Mucosa of stomach (tissue), 1 donor: Measurements from ENCODE around the gene FOXK1.

Experiments used
- H3K27me3 ChIP-seq: one replicate; pipeline ENCODE4 v1.7.0; 2013; ENCODE audit warnings: mild to moderate bottlenecking, low read length; ENCODE audit not compliant: control insufficient read depth, insufficient read depth
- H3K36me3 ChIP-seq: one replicate; pipeline ENCODE4 v1.7.0; 2013; ENCODE audit warnings: low read length; ENCODE audit not compliant: control insufficient read depth, insufficient read depth
- H3K4me1 ChIP-seq: one replicate; pipeline ENCODE4 v1.7.0; 2013; ENCODE audit warnings: mild to moderate bottlenecking, low read length; ENCODE audit not compliant: control insufficient read depth, insufficient read depth
- H3K4me3 ChIP-seq: one replicate; pipeline ENCODE4 v1.7.0; 2013; ENCODE audit warnings: low read length
- H3K9ac ChIP-seq: one replicate; pipeline ENCODE4 v1.7.0; 2013; ENCODE audit warnings: mild to moderate bottlenecking, low read length, moderate library complexity
- H3K9me3 ChIP-seq: one replicate; pipeline ENCODE4 v1.7.0; 2013; ENCODE audit warnings: mild to moderate bottlenecking, low read length, moderate library complexity; ENCODE audit not compliant: control insufficient read depth
- donor health status: Pancreatic carcinoma.

Gene FOXK1

GRCh38 chr7:4730276-4730675 lies 48.2 kb downstream of the FOXK1 start:
- no peak overlapping the region for H3K4me3 ChIP-seq
- H3K4me1 ChIP-seq: peaks cover 13% of the 10 kb centered on the region
- H3K9me3 ChIP-seq: no peaks in the 10 kb centered on the region
- no peaks in the 10 kb centered on the region for H3K36me3 ChIP-seq
- no peaks in the 10 kb centered on the region for H3K27me3 ChIP-seq
- no peak overlapping the region for H3K9ac ChIP-seq

- Histone ChIP-seq H3K4me3 (no peak overlapping the region), H3K9ac (no peak overlapping the region), H3K9me3 (no peaks in the 10 kb centered on the region), H3K36me3 (no peaks in the 10 kb centered on the region), H3K4me1 (peaks cover 6% of the 10 kb centered on the region), H3K27me3 (no peaks in the 10 kb centered on the region)
Observed at GRCh38 chr7:4730971-4731370, 48.9 kb downstream of the FOXK1 start.

- H3K27me3 ChIP-seq: no peaks in the 10 kb centered on the region
- H3K9ac ChIP-seq: no peak overlapping the region
- H3K4me3 ChIP-seq: no peak overlapping the region
- no peaks in the 10 kb centered on the region for H3K36me3 ChIP-seq
- H3K9me3 ChIP-seq: no peaks in the 10 kb centered on the region
- H3K4me1 ChIP-seq: no peaks in the 10 kb centered on the region
Observed at GRCh38 chr7:4731803-4732202, 49.7 kb downstream of the FOXK1 start.

GRCh38 chr7:4733936-4734528 lies 51.9 kb downstream of the FOXK1 start:
- Histone ChIP-seq H3K36me3 (no peaks in the 10 kb centered on the region), H3K4me1 (peaks cover 10% of the 10 kb centered on the region), H3K27me3 (no peaks in the 10 kb centered on the region), H3K4me3 (no peak overlapping the region), H3K9ac (no peak overlapping the region), H3K9me3 (no peaks in the 10 kb centered on the region)

GRCh38 chr7:4734587-4735345 lies 52.7 kb downstream of the FOXK1 start:
- H3K9ac ChIP-seq: no peak overlapping the region
- no peak overlapping the region for H3K4me3 ChIP-seq
- H3K27me3 ChIP-seq: no peaks in the 10 kb centered on the region
- H3K4me1 ChIP-seq: peaks cover 17% of the 10 kb centered on the region
- H3K36me3 ChIP-seq: no peaks in the 10 kb centered on the region
- H3K9me3 ChIP-seq: no peaks in the 10 kb centered on the region

DNA sequence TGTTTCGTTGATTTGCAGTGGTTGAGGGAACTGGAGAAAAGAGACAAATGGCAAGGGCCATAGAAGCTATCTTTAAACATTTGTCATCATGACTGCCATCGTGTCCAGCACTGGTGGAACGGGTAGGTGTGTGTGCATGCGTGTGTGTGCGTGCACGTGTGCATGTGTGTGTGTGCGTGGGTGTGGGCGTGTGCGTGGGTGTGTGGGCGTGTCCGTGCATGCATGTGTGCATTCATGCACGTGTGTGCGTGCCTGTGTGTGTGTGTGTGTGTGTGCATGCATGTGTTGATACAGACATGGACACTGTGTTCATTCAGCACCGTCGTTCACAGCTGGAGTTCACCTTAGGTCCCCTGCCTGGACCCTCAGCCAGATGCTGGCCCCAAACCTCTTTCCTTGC lies 55.2 kb downstream of the FOXK1 start:
- H3K4me3 ChIP-seq: no peak overlapping the region
- H3K9me3 ChIP-seq: no peaks in the 10 kb centered on the region
- H3K27me3 ChIP-seq: no peaks in the 10 kb centered on the region
- H3K36me3 ChIP-seq: no peaks in the 10 kb centered on the region
- peaks cover 28% of the 10 kb centered on the region for H3K4me1 ChIP-seq
- no peak overlapping the region for H3K9ac ChIP-seq

GRCh38 chr7:4738711-4739527 lies 56.8 kb downstream of the FOXK1 start:
- Histone ChIP-seq H3K9ac (peak overlapping the region; percentile 11), H3K36me3 (no peaks in the 10 kb centered on the region), H3K4me3 (peak overlapping the region; percentile 35), H3K9me3 (no peaks in the 10 kb centered on the region), H3K27me3 (no peaks in the 10 kb centered on the region), H3K4me1 (peaks cover 43% of the 10 kb centered on the region)

GRCh38 chr7:4739528-4739992 lies 57.5 kb downstream of the FOXK1 start:
- H3K9me3 ChIP-seq: no peaks in the 10 kb centered on the region
- no peak overlapping the region for H3K9ac ChIP-seq
- H3K36me3 ChIP-seq: no peaks in the 10 kb centered on the region
- H3K4me1 ChIP-seq: peaks cover 50% of the 10 kb centered on the region
- H3K27me3 ChIP-seq: no peaks in the 10 kb centered on the region
- H3K4me3 ChIP-seq: peak overlapping the region; percentile 35

DNA sequence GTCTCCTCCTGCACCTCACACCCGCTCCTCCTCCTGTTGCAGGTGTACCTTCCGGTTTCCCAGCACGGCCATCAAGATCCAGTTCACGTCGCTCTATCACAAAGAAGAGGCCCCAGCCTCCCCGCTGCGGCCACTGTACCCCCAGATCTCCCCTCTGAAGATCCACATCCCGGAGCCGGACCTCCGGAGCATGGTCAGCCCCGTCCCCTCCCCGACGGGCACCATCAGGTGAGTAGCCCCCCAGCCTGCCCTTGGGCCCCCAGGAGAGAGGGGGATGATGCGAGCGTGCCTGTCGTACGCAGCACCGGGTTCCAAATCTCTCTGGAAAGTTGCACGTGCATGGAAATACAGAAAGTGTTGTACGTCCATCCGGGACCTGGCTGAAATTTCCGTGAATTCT lies 58.7 kb downstream of the FOXK1 start:
- H3K4me3 ChIP-seq: no peak overlapping the region
- H3K27me3 ChIP-seq: no peaks in the 10 kb centered on the region
- no peaks in the 10 kb centered on the region for H3K9me3 ChIP-seq
- no peaks in the 10 kb centered on the region for H3K36me3 ChIP-seq
- H3K9ac ChIP-seq: no peak overlapping the region
- H3K4me1 ChIP-seq: peaks cover 57% of the 10 kb centered on the region

DNA sequence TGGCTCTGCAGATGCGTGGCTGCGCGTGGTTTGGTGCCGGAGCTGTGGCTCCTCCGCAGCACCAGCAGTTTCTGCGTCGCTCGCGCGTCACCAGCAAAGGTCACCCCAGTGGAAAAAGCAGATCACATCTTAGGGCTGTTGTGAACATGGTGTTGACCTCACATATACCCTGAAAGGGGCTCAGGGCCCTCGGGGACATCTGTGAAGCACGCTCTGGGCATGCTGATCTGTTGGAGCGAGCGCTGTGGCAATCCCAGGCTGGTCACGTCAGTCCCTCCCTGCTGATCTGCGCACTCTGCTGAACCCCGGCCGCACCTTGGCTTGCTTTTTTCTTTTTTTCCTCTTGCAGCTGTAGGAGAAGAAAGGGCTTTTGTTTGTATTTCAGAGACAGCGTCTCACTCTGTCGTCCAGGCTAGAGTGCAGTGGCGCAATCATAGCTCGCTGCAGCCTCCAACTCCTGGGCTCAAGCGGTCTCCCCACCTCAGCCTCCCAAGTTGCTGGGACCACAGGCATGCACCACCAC lies 60.0 kb downstream of the FOXK1 start:
- Histone ChIP-seq H3K36me3 (no peaks in the 10 kb centered on the region), H3K9ac (peak overlapping the region; percentile 12), H3K4me3 (no peak overlapping the region), H3K27me3 (no peaks in the 10 kb centered on the region), H3K4me1 (peaks cover 66% of the 10 kb centered on the region), H3K9me3 (no peaks in the 10 kb centered on the region)

DNA sequence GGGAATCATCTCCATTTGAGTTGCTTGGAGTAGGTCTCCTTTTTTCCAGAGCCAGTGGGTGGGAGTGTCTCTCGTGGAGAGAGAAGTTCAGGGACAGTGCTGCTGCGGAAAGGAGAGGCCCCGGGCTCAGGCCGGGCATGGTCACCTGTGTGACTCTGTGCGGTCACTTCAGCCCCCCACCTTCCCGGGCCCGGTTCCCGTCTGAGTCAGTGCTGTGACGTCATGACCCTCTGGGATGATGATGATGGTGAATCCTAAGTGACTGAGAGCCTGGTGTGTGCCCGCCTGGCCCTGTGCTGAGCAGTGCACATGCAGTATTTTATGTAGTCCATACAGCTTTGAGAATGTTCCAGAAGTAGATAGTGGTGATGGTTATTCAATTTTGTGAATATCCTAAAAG lies 60.8 kb downstream of the FOXK1 start:
- Histone ChIP-seq H3K9ac (peak overlapping the region; percentile 12), H3K36me3 (no peaks in the 10 kb centered on the region)

More for the DNA sequence above, 60.8 kb downstream of the FOXK1 start:
- no peak overlapping the region for H3K4me3 ChIP-seq
- H3K4me1 ChIP-seq: peaks cover 67% of the 10 kb centered on the region
- H3K9me3 ChIP-seq: no peaks in the 10 kb centered on the region
- H3K27me3 ChIP-seq: no peaks in the 10 kb centered on the region
